GM18868 (cell line): ENCODE results near the gene AKAP7.
"Not testable (repeated sequence)": the region's sequence is repeated elsewhere in the genome, so short reads cannot be mapped to it uniquely, and the experiment has no call there.

Experiments
- ATAC-seq: cut with Tn5 transposase; IDR thresholded peaks from one replicate; pipeline ENCODE4 v1.9.1; 2021; ENCODE audit warnings: mild to moderate bottlenecking, moderate library complexity; ENCODE audit not compliant: unreplicated experiment

AKAP7 gene

GRCh38 chr6:131288214-131288613 lies 152.9 kb downstream of the AKAP7 start:
- no peak for ATAC-seq

- no peak for ATAC-seq
Measured at GRCh38 chr6:131290955-131291354, 155.7 kb downstream of the AKAP7 start.

DNA sequence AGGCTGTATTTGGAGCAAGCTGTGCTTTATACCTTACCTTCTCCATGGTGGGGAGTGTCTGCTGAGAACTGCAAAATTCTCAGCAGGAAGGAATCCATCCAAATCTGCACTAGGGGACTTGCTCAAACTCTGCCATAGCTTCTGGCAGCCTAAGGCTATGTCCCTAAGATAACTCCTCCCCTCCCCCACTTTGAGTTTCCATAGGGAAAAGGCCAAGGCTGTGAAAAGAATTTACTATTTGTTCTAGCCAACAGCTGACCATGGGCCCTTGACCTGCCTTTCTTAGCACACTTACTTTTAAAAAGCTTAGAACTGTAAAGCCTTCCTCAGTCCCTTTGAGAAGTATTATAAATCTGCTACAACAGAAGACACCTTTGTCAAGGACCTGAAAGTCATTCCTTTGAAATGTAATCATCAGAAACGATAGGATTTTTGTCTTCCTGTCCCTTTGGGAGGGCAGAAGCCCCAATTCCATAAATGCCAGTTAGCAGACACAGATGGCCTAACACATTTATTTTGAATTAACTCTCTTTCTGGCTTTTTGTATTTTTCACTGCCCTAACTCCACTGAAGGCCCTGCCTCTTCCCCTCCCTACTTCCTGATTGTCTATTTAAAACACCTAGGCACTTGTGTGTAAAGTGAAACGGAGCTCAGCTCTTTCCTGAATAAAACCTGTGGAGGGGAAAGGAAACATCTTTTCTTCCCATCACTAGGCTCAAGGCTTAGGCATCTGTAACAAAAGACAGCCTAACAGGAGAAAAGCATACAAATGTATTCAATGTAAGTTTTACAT lies 157.1 kb downstream of the AKAP7 start:
- no peak for ATAC-seq

DNA sequence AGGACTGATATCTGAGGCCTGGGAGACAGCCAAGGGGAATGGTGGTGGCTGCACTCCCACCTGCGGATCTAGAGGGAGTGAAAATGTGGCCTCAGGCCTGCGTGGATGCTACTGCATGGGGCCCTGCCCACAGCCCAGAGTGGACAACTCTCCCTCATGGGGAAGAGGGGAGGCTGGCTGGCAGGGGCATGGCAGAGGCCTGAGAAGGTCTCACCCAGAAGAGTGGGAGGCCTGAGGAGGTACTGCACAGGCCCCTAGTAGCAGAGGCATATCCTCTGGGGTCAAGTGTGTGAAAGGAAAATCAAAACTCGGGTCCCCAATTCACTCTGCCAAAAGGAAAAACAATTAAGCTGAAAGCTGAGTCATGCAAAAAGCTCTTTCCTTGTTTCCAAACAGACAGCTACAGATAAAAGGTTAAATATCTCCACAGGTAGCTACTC lies 158.2 kb downstream of the AKAP7 start:
- no peak for ATAC-seq

DNA sequence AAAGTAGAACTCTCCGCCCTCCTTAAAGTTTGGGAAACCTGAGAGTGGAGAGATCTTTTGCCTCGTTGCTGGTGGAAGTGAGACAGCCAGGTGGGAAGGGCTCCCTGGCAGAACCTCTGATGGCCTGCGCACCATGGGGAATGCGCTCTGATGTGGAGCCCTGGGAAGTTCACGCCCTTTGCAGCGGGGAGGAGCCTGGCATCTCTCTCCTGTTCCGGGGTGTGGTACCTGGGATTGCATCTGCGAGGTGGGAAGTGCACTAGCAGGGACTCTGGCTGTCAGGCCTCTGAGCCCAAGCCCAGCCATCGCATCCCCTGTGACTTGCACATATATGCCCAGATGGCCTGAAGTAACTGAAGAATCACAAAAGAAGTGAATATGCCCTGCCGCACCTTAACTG lies 159.8 kb downstream of the AKAP7 start:
- no peak for ATAC-seq

- not testable (repeated sequence) for ATAC-seq
Measured at GRCh38 chr6:131300826-131301225, 165.6 kb downstream of the AKAP7 start.

GRCh38 chr6:131303338-131303930 lies 168.2 kb downstream of the AKAP7 start:
- no peak for ATAC-seq

GRCh38 chr6:131305037-131305850 lies 170.0 kb downstream of the AKAP7 start:
- ATAC-seq = no peak

DNA sequence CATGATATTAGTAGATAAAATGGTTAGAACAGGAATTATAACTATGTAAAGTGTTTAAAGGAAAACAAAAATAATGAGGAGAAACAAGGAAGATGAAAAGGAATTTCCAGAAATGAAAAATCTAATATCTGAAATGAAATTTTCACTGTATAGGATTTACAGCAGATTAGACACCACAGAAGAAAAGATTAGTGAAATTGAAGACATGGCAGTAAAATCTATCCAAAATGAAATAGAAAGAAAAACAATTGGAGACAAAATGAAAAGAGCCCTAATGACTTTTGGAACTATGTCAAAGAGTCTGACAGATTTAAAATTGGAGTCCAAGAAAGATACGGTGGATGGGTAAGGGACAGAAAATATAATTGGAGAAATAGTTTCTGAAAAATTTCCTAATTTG lies 174.2 kb downstream of the AKAP7 start:
- ATAC-seq = no peak

DNA sequence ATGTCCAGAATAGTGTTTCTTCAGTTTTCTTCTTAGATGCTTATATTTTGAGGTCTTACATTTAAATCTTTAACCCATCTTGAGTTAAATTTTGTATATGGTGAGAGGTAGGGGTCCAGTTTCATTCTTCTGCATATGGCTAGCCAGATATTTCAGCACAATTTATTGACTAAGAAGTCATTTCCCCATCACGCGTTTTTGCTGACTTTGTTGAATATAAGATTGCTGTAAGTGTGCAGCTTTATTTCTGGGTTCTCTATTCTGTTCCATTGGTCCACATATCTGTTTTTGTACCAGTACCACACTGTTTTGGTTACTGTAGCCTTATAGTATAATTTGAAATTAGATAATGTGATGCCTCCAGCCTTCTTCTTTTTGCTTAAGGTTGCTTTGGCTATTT lies 179.6 kb downstream of the AKAP7 start:
- no peak for ATAC-seq

- ATAC-seq = no peak
Measured at GRCh38 chr6:131316654-131317053, 181.4 kb downstream of the AKAP7 start.

- ATAC-seq = no peak
Measured at GRCh38 chr6:131317516-131317915, 182.2 kb downstream of the AKAP7 start.

- ATAC-seq = no peak
Measured at GRCh38 chr6:131321589-131321988, 186.3 kb downstream of the AKAP7 start.

DNA sequence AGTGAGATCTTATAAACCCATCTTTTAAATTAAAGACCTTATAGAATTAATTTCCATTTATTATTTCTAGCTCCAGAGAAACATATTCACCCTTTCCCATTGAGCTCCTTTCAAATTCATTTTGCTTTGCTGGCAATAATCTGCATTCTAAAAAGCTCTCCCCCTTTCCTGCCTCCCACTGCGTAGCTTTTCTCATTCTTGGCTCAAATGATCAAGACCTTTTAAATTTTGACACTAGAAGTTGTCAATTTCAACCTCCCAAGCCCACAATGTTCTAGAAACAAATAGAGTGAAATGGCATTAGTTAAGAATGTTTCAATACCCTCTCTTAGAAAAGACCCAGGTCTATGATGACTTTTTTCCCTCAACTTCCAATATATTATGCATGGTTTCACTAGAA lies 186.9 kb downstream of the AKAP7 start:
- ATAC-seq = no peak

DNA sequence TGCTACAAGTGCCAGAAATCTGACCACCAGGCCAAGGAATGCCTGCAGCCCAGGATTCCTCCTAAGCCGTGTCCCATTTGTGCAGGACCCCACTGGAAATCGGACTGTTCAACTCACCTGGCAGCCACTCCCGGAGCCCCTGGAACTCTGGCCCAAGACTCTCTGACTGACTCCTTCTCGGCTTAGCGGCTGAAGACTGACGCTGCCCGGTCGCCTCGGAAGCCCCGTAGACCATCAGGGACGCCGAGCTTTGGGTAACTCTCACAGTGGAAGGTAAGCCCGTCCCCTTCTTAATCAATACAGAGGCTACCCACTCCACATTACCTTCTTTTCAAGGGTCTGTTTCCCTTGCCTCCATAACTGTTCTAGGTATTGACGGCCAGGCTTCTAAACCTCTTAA lies 190.4 kb downstream of the AKAP7 start:
- ATAC-seq = not testable (repeated sequence)

- ATAC-seq = not testable (repeated sequence)
Measured at GRCh38 chr6:131328727-131329126, 193.5 kb downstream of the AKAP7 start.

DNA sequence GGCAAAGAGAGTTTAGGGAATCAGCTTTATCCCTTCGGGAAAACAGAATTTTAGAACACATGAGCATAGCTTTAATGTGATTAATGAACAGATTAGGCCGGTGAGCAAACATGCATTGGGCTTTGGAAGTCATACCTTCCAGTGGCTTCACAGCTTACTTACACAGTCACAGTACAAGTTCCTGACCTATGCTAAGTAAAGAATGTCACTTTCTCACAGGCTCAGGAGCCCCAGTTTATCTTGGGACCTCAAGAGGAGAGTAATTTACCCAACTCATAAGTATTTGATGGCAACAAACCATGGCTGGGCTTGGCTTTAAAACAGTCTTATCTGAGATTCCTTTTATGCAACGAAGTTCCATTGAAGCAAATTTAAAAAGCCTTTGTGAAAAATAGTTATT lies 195.9 kb downstream of the AKAP7 start:
- ATAC-seq = no peak

- no peak for ATAC-seq
Measured at GRCh38 chr6:131331873-131332781, 196.9 kb downstream of the AKAP7 start.
